Keratinocyte (primary cell): ENCODE data around the gene MT2A. TPM values are rescaled to one million over a fixed set of nuclear protein-coding genes. Genes with fewer than 3 reads are reported as not detected.
A peak's percentile ranks its signal among the peaks of the same experiment; 100 is the strongest.

Experiments used
- DNase-seq: peaks from one replicate; pipeline ENCODE4 v3.0.0-alpha.2; 2011; ENCODE audit warnings: low read depth, missing footprints, low spot score
- FAIRE-seq: peaks from 2 replicates; lab custom pipeline; 2011; peaks lifted over from hg19 to GRCh38; lab: Jason Lieb, UNC
- H2AFZ ChIP-seq: 2 replicates; pipeline ENCODE4 v1.6.0; 2012; ENCODE audit warnings: low read length, control low read depth, inconsistent platforms; ENCODE audit not compliant: control insufficient read depth
- H3K27ac ChIP-seq: 2 replicates; pipeline ENCODE4 v1.5.1; 2011; ENCODE audit warnings: low read length; ENCODE audit not compliant: control insufficient read depth, insufficient read depth
- H3K27me3 ChIP-seq: 3 replicates; pipeline ENCODE4 v1.6.0; 2011; ENCODE audit warnings: low read length; ENCODE audit not compliant: control insufficient read depth, insufficient read depth; ENCODE audit errors: extremely low read depth
- H3K36me3 ChIP-seq, 2 experiments: 2 replicates in 1 of 2; 3 replicates in 1 of 2; pipeline ENCODE4 v1.5.1; 2011; ENCODE audit warnings: low read length in 2 of 2, mild to moderate bottlenecking in 1 of 2; ENCODE audit not compliant: control insufficient read depth in 2 of 2, insufficient read depth in 2 of 2; ENCODE audit errors: extremely low read depth in 1 of 2
- H3K4me1 ChIP-seq: 3 replicates; pipeline ENCODE4 v1.5.1; 2011; ENCODE audit warnings: low read length; ENCODE audit not compliant: control insufficient read depth, insufficient read depth; ENCODE audit errors: extremely low read depth
- H3K4me2 ChIP-seq: 3 replicates; pipeline ENCODE4 v1.6.0; 2011; ENCODE audit warnings: low read depth, low read length; ENCODE audit not compliant: control insufficient read depth, insufficient read depth; ENCODE audit errors: extremely low read depth
- H3K4me3 ChIP-seq, 3 experiments: fragments of 200-600 bp in 1 of 3; sonication (generic) in 1 of 3; 2 replicates in 2 of 3; 3 replicates in 1 of 3; pipeline ENCODE4 v1.5.1; 2011 to 2016; ENCODE audit warnings: low read length in 3 of 3, mild to moderate bottlenecking in 3 of 3, control low read depth in 2 of 3, inconsistent platforms in 1 of 3, low read depth in 1 of 3, mixed read lengths in 1 of 3, mixed run types in 1 of 3, moderate library complexity in 1 of 3; ENCODE audit not compliant: control insufficient read depth in 2 of 3, insufficient read depth in 2 of 3; ENCODE audit errors: extremely low read depth in 1 of 3
- H3K79me2 ChIP-seq: 2 replicates; pipeline ENCODE4 v1.6.0; 2012; ENCODE audit warnings: low read length; ENCODE audit not compliant: control insufficient read depth, insufficient read depth
- H3K9ac ChIP-seq: 3 replicates; pipeline ENCODE4 v1.6.0; 2011; ENCODE audit warnings: low read length; ENCODE audit not compliant: control insufficient read depth, insufficient read depth; ENCODE audit errors: extremely low read depth
- H3K9me1 ChIP-seq: 3 replicates; pipeline ENCODE4 v1.6.0; 2011; ENCODE audit warnings: low read length; ENCODE audit not compliant: control insufficient read depth, insufficient read depth; ENCODE audit errors: extremely low read depth
- H3K9me3 ChIP-seq: 2 replicates; pipeline ENCODE4 v1.5.1; 2012; ENCODE audit warnings: low read depth, low read length; ENCODE audit not compliant: control insufficient read depth
- H4K20me1 ChIP-seq: 3 replicates; pipeline ENCODE4 v1.6.0; 2011; ENCODE audit warnings: low read length; ENCODE audit not compliant: control insufficient read depth, insufficient read depth; ENCODE audit errors: extremely low read depth
- EZH2 ChIP-seq: IDR thresholded peaks from one replicate; pipeline ENCODE4 v1.6.1; 2012; ENCODE audit warnings: inconsistent platforms, mild to moderate bottlenecking, low read length, moderate library complexity
- dilution Hi-C: fragments of 300-500 bp; cut with MboI; formaldehyde crosslinking; loops from one replicate; pipeline ENCODE4 v1.7.0; 2020; ENCODE audit warnings: low sequenced_read_pairs; ENCODE audit not compliant: extremely low pct_ligation_motif_present
- polyA plus RNA-seq, 5 experiments: library from polyadenylated mRNA; depleted of rRNA in 3 of 5; stranded (reverse) in 3 of 5; stranded (forward) in 1 of 5; unstranded in 1 of 5; fragments of >200 nt; gene quantifications; 1 replicate in 1 of 5; 2 replicates in 3 of 5; 3 replicates in 1 of 5; pipeline versions ENCODE4 v1.2.1 to v1.2.3, GENCODE V29; 2011 to 2012; ENCODE audit warnings: missing spikeins in 2 of 5, low read depth in 1 of 5, low replicate concordance in 1 of 5
- TF ChIP-seq, protein P1 (sequence below), 3 experiments: IDR thresholded peaks in 1 of 3; conservative IDR thresholded peaks in 1 of 3; optimal IDR thresholded peaks in 1 of 3; 2 replicates in 2 of 3; 3 replicates in 1 of 3; pipeline versions ENCODE3 to v1.5.1; 2011; ENCODE audit warnings: low read length in 3 of 3, mild to moderate bottlenecking in 3 of 3, moderate library complexity in 2 of 3, control low read depth in 1 of 3, inconsistent platforms in 1 of 3; ENCODE audit not compliant: insufficient read depth in 2 of 3; ENCODE audit errors: extremely low read depth in 1 of 3

The MT2A gene
- polyA plus RNA-seq, 1 donor (not counting 4 experiments of a cell fraction or from before 2014, with no cell fraction given), result 990 TPM

DNA sequence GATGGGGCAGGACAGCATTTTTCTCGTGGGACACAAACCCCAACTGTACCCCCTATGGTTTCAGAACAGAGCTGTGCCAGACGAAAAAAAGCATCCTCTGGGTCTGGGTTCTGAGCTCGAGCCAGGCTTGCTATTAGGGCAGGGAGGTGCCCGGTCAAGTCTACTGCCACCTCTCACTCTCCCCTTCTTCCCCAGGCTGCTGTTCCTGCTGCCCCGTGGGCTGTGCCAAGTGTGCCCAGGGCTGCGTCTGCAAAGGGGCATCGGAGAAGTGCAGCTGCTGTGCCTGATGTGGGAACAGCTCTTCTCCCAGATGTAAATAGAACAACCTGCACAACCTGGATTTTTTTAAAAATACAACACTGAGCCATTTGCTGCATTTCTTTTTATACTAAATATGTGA lies 18.3 kb downstream of the MT2A start:
- H3K9me1 ChIP-seq, result no peaks in the 10 kb centered on the region
- no peak for DNase-seq
- H3K4me2 ChIP-seq, result peak overlapping the region; percentile 91
- TF ChIP-seq EZH2, result no peak
- TF ChIP-seq, protein P1, sequence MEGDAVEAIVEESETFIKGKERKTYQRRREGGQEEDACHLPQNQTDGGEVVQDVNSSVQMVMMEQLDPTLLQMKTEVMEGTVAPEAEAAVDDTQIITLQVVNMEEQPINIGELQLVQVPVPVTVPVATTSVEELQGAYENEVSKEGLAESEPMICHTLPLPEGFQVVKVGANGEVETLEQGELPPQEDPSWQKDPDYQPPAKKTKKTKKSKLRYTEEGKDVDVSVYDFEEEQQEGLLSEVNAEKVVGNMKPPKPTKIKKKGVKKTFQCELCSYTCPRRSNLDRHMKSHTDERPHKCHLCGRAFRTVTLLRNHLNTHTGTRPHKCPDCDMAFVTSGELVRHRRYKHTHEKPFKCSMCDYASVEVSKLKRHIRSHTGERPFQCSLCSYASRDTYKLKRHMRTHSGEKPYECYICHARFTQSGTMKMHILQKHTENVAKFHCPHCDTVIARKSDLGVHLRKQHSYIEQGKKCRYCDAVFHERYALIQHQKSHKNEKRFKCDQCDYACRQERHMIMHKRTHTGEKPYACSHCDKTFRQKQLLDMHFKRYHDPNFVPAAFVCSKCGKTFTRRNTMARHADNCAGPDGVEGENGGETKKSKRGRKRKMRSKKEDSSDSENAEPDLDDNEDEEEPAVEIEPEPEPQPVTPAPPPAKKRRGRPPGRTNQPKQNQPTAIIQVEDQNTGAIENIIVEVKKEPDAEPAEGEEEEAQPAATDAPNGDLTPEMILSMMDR (optimal IDR thresholded peaks at IDR 0.05 in 1 of 3, IDR thresholded peaks at IDR 0.05 in 1 of 3, conservative IDR thresholded peaks at IDR 0.05 in 1 of 3; ENCODE audit: extremely low read depth in 1 of 3, insufficient read depth in 2 of 3, low read length in 3 of 3), result no peak
- peak overlapping the region; percentile 69 for H3K9ac ChIP-seq
- no peak for FAIRE-seq
- H3K4me3 ChIP-seq, result peak overlapping the region; percentile 45 to 78 (median 67)
- peaks cover 9% of the 10 kb centered on the region for H3K79me2 ChIP-seq
- H3K27ac ChIP-seq, result peak overlapping the region; percentile 54
- no peaks in the 10 kb centered on the region for H3K27me3 ChIP-seq
- peaks cover 3% of the 10 kb centered on the region for H4K20me1 ChIP-seq
- dilution Hi-C loops, result no loop called here
- no peak overlapping the region for H2AFZ ChIP-seq
- no peaks in the 10 kb centered on the region for H3K9me3 ChIP-seq
- H3K4me1 ChIP-seq, result peaks cover 10% of the 10 kb centered on the region
- H3K36me3 ChIP-seq, result no peaks in the 10 kb centered on the region

DNA sequence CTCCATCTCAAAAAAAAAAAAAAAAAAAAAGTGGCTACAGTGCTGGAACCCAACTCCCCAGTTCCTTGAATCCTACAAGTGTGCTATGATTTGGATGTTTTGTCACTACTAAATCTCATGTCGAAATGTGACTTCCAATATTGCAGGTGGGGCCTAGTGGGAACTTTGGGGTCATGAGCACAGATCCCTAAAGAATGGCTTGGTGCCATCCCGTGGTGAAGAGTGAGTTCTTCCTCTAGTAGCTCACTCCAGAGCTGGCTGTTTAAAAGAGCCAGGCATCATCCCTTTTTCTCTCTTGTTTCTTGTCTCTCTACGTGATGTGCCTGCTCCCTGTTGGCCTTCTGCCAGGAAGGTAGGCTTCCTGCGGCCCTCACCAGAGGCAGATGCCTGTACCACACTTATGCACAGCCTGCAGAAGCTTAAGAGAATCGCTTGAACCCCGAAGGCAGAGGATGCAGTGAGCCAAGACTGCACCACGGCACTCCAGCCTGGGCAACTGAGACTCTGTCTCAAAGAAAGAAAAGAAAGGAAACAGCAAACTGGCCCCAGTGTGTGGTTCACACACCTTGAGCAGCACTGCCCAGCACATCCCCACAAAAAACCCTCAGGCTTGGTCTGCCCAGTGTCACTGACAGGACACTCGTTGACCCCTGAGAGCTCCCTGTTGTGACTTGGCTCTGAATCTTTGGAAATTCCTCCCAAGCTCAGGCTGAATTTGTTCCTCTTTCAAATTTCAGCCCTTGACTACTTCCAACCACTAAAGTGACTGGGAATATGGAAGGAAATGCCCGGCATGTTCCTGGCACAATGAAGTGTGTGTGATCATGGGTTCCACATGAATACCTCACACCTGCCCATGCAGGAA lies 20.3 kb downstream of the MT2A start:
- Histone ChIP-seq H2AFZ (no peak overlapping the region), H3K27me3 (peaks cover 19% of the 10 kb centered on the region), H3K27ac (no peak overlapping the region), H3K36me3 (no peaks in the 10 kb centered on the region), H3K79me2 (peaks cover 9% of the 10 kb centered on the region), H3K4me1 (peaks cover 14% of the 10 kb centered on the region), H3K9me1 (no peaks in the 10 kb centered on the region), H4K20me1 (peaks cover 3% of the 10 kb centered on the region), H3K4me3 (no peak overlapping the region), H3K9me3 (no peaks in the 10 kb centered on the region), H3K9ac (no peak overlapping the region), H3K4me2 (no peak overlapping the region)
- dilution Hi-C loops, result no loop called here
- FAIRE-seq (no peak), DNase-seq (no peak)
- no peak for TF ChIP-seq EZH2
- TF ChIP-seq, protein P1 (optimal IDR thresholded peaks at IDR 0.05 in 1 of 3, IDR thresholded peaks at IDR 0.05 in 1 of 3, conservative IDR thresholded peaks at IDR 0.05 in 1 of 3; ENCODE audit: extremely low read depth in 1 of 3, insufficient read depth in 2 of 3, low read length in 3 of 3), result no peak
